H9 (cell line): ENCODE measurements around the gene OR6N1. TPM values are rescaled to one million over a fixed set of nuclear protein-coding genes. Genes with fewer than 3 reads are reported as not detected.

Experiments used
- DNase-seq: peaks from one replicate; pipeline ENCODE4 v3.0.0-alpha.2; 2017
- H2AFZ ChIP-seq: one replicate; pipeline ENCODE4 v1.6.1; 2013; ENCODE audit warnings: mild to moderate bottlenecking, low read length, control low read depth, moderate library complexity
- H2AK5ac ChIP-seq: 2 replicates; pipeline ENCODE4 v1.6.1; 2013; ENCODE audit warnings: low read length, control low read depth, mixed read lengths; ENCODE audit not compliant: insufficient read length
- H2BK120ac ChIP-seq: one replicate; pipeline ENCODE4 v1.6.1; 2013; ENCODE audit warnings: low read depth, mild to moderate bottlenecking, low read length, control low read depth, inconsistent platforms; ENCODE audit not compliant: poor library complexity, severe bottlenecking
- H2BK12ac ChIP-seq: 2 replicates; pipeline ENCODE4 v1.6.1; 2013; ENCODE audit warnings: low read length, control low read depth, mixed read lengths, low read depth; ENCODE audit not compliant: insufficient read length
- H2BK15ac ChIP-seq: 2 replicates; pipeline ENCODE4 v1.6.1; 2013; ENCODE audit warnings: low read depth, low read length, control low read depth
- H2BK20ac ChIP-seq: one replicate; pipeline ENCODE4 v1.6.1; 2013; ENCODE audit warnings: low read depth, mild to moderate bottlenecking, low read length, control low read depth, inconsistent platforms; ENCODE audit not compliant: poor library complexity, severe bottlenecking
- H2BK5ac ChIP-seq: 2 replicates; pipeline ENCODE4 v1.6.1; 2013; ENCODE audit warnings: low read length, control low read depth, mixed read lengths; ENCODE audit not compliant: insufficient read length
- H3K14ac ChIP-seq: 2 replicates; pipeline ENCODE4 v1.6.1; 2013; ENCODE audit warnings: low read length, control low read depth; ENCODE audit not compliant: insufficient read depth
- H3K18ac ChIP-seq: 2 replicates; pipeline ENCODE4 v1.6.1; 2013; ENCODE audit warnings: low read depth, mild to moderate bottlenecking, mixed read lengths, low read length, control low read depth; ENCODE audit not compliant: insufficient read length
- H3K23ac ChIP-seq: 2 replicates; pipeline ENCODE4 v1.6.1; 2013; ENCODE audit warnings: low read length, control low read depth, mixed read lengths, low read depth; ENCODE audit not compliant: insufficient read length
- H3K23me2 ChIP-seq: 2 replicates; pipeline ENCODE4 v1.6.1; 2013; ENCODE audit warnings: low read depth, mild to moderate bottlenecking, mixed read lengths, low read length, control low read depth; ENCODE audit not compliant: insufficient read length, poor library complexity, severe bottlenecking
- H3K27ac ChIP-seq: 2 replicates; pipeline ENCODE4 v1.5.1; 2013; ENCODE audit warnings: low read length, control low read depth, mixed read lengths, low read depth; ENCODE audit not compliant: insufficient read length
- H3K27me3 ChIP-seq: 2 replicates; pipeline ENCODE4 v1.6.1; 2013; ENCODE audit warnings: low read length, control low read depth, inconsistent platforms; ENCODE audit not compliant: insufficient read depth
- H3K4ac ChIP-seq: 2 replicates; pipeline ENCODE4 v1.6.1; 2013; ENCODE audit warnings: low read depth, mild to moderate bottlenecking, control low read depth, inconsistent platforms, low read length, moderate library complexity
- H3K4me1 ChIP-seq: 2 replicates; pipeline ENCODE4 v1.6.1; 2013; ENCODE audit warnings: low read length, control low read depth, inconsistent platforms; ENCODE audit not compliant: insufficient read depth
- H3K4me2 ChIP-seq: 2 replicates; pipeline ENCODE4 v1.6.1; 2013; ENCODE audit warnings: low read length, control low read depth, mixed read lengths; ENCODE audit not compliant: insufficient read length, insufficient read depth
- H3K56ac ChIP-seq: 2 replicates; pipeline ENCODE4 v1.6.1; 2013; ENCODE audit warnings: low read depth, mild to moderate bottlenecking, mixed read lengths, low read length, control low read depth; ENCODE audit not compliant: insufficient read length
- H3K79me1 ChIP-seq: 2 replicates; pipeline ENCODE4 v1.6.1; 2013; ENCODE audit warnings: low read depth, mild to moderate bottlenecking, moderate library complexity, low read length, control low read depth, inconsistent platforms; ENCODE audit not compliant: insufficient read depth, poor library complexity, severe bottlenecking
- H3K79me2 ChIP-seq: 2 replicates; pipeline ENCODE4 v1.6.1; 2013; ENCODE audit warnings: low read length, control low read depth, inconsistent platforms; ENCODE audit not compliant: insufficient read depth
- H3K9ac ChIP-seq: 2 replicates; pipeline ENCODE4 v1.6.1; 2013; ENCODE audit warnings: low read length, control low read depth, mixed read lengths; ENCODE audit not compliant: insufficient read length; ENCODE audit errors: extremely low read depth
- H3K9me3 ChIP-seq: one replicate; pipeline ENCODE4 v1.6.1; 2013; ENCODE audit warnings: low read depth, low read length, inconsistent platforms; ENCODE audit not compliant: control insufficient read depth
- H3T11ph ChIP-seq: one replicate; pipeline ENCODE4 v1.6.1; 2013; ENCODE audit warnings: mild to moderate bottlenecking, low read length, control low read depth, inconsistent platforms
- H4K20me1 ChIP-seq: one replicate; pipeline ENCODE4 v1.6.1; 2013; ENCODE audit not compliant: control insufficient read depth, insufficient read length, insufficient read depth
- H4K5ac ChIP-seq: 2 replicates; pipeline ENCODE4 v1.6.1; 2013; ENCODE audit warnings: low read depth, mild to moderate bottlenecking, mixed read lengths, low read length, control low read depth; ENCODE audit not compliant: insufficient read length
- H4K8ac ChIP-seq: replicated peaks from 2 replicates; pipeline ENCODE4 v1.6.1; 2013; ENCODE audit warnings: low read length, control low read depth, mixed read lengths, low read depth; ENCODE audit not compliant: insufficient read length
- H4K91ac ChIP-seq: 2 replicates; pipeline ENCODE4 v1.6.1; 2013; ENCODE audit warnings: low read depth, mild to moderate bottlenecking, moderate library complexity, mixed read lengths, low read length, control low read depth; ENCODE audit not compliant: insufficient read length
- H3K27ac Mint-ChIP-seq, 3 experiments: 2 replicates in 2 of 3; 3 replicates in 1 of 3; pipeline ENCODE4 v1.8.0; 2020 to 2021; ENCODE audit warnings: mixed read lengths in 3 of 3, mild to moderate bottlenecking in 1 of 3, moderate library complexity in 1 of 3
- H3K27me3 Mint-ChIP-seq: 2 replicates; pipeline ENCODE4 v1.8.0; 2021; ENCODE audit warnings: low read depth, mild to moderate bottlenecking, moderate library complexity, mixed read lengths
- H3K36me3 Mint-ChIP-seq, 3 experiments: 2 replicates in 2 of 3; 3 replicates in 1 of 3; pipeline ENCODE4 v1.8.0; 2020 to 2021; ENCODE audit warnings: low read depth in 3 of 3, mixed read lengths in 3 of 3; ENCODE audit not compliant: insufficient read depth in 1 of 3
- H3K4me1 Mint-ChIP-seq, 2 experiments: 2 replicates each; pipeline ENCODE4 v1.8.0; 2020; ENCODE audit warnings: mixed read lengths in 2 of 2
- H3K4me3 Mint-ChIP-seq, 2 experiments: 2 replicates in 1 of 2; 3 replicates in 1 of 2; pipeline ENCODE4 v1.8.0; 2020 to 2021; ENCODE audit warnings: mild to moderate bottlenecking in 2 of 2, mixed read lengths in 2 of 2, moderate library complexity in 1 of 2
- H3K9me3 Mint-ChIP-seq, 2 experiments: 2 replicates in 1 of 2; 3 replicates in 1 of 2; pipeline ENCODE4 v1.8.0; 2020; ENCODE audit warnings: mild to moderate bottlenecking in 2 of 2, mixed read lengths in 2 of 2, moderate library complexity in 1 of 2
- CTCF ChIP-seq: fragments of 200-600 bp; sonication (generic); conservative IDR thresholded peaks from 3 replicates; pipeline ENCODE4 v1.8.0; 2021; ENCODE audit warnings: antibody characterized with exemption, mild to moderate bottlenecking
- WGBS: extraction: QIAGEN DNeasy Blood & Tissue Kit; methylation state at CpG from one replicate; pipeline ENCODE4 v1.1.7; 2013; ENCODE audit warnings: missing lambda C conversion rate, low lambda C conversion rate, mixed read lengths; ENCODE audit not compliant: insufficient read length; ENCODE audit errors: extremely low coverage; 5-methylcytosine and 5-hydroxymethylcytosine counted together
- total RNA-seq: library from RNA; stranded (reverse); gene quantifications from 2 replicates; pipeline ENCODE4 v1.2.1, GENCODE V29; 2021

The OR6N1 gene
- total RNA-seq, 1 experiment from 2014 or later: not detected

- Histone ChIP-seq H3T11ph (no peak overlapping the region), H2BK15ac (no peak overlapping the region), H2AFZ (no peak overlapping the region), H3K27me3 (no peaks in the 10 kb centered on the region), H3K79me1 (no peaks in the 10 kb centered on the region), H4K8ac (no peak overlapping the region), H3K4me1 (no peaks in the 10 kb centered on the region), H3K27ac (no peak overlapping the region), H3K14ac (no peak overlapping the region), H3K79me2 (no peaks in the 10 kb centered on the region), H3K56ac (no peak overlapping the region), H4K5ac (no peak overlapping the region), H4K91ac (no peak overlapping the region), H3K4ac (no peak overlapping the region), H2BK120ac (no peak overlapping the region), H3K9ac (no peak overlapping the region), H2BK5ac (no peak overlapping the region), H3K23me2 (no peaks in the 10 kb centered on the region), H2AK5ac (no peak overlapping the region), H3K23ac (no peak overlapping the region), H3K9me3 (no peaks in the 10 kb centered on the region), H3K4me2 (no peak overlapping the region), H2BK20ac (no peak overlapping the region), H3K18ac (no peak overlapping the region), H2BK12ac (no peak overlapping the region), H4K20me1 (no peaks in the 10 kb centered on the region)
- Mint-ChIP-seq H3K4me3 (no peak overlapping the region), H3K27me3 (peaks cover 2% of the 10 kb centered on the region; the same call in 1 of the 2 replicates), H3K4me1 (0 out of 4 replicates have a peak, but pooled peaks cover 0 to 4% of the 10 kb centered on the region in 2 experiments), H3K27ac (no peak overlapping the region), H3K36me3 (no peaks in the 10 kb centered on the region), H3K9me3 (no peaks in the 10 kb centered on the region)
- no peak for DNase-seq
- no CpG with 5 or more reads among the region's 4 CpGs for WGBS
- no peak for TF ChIP-seq CTCF
These were observed 27.7 kb upstream of the OR6N1 start for GRCh38 chr1:158799689-158800088.
